Tibial artery (tissue), 4 donors: ENCODE data around the gene ZNF564.

ENCODE experiments used
- DNase-seq, 2 donors: peaks; one replicate each; pipeline ENCODE4 v3.0.0-alpha.2; 2019
- H3K27ac ChIP-seq, 2 donors: fragments of 200-600 bp; sonication (generic) in 1 of 2; 1 replicate in 1 of 2; 2 replicates in 1 of 2; pipeline ENCODE4 v1.5.1; 2018 to 2019; ENCODE audit warnings: mild to moderate bottlenecking in 1 of 2
- H3K27me3 ChIP-seq, 2 donors: fragments of 200-600 bp; sonication (generic) in 1 of 2; one replicate each; pipeline versions ENCODE4 v1.5.1 to v1.6.0; 2016 to 2019
- H3K36me3 ChIP-seq, 3 donors: fragments of 200-600 bp; sonication (generic) in 2 of 3; one replicate each; pipeline ENCODE4 v1.5.1; 2016 to 2019; ENCODE audit warnings: mild to moderate bottlenecking in 2 of 3
- H3K4me1 ChIP-seq, 4 donors: fragments of 200-600 bp; sonication (generic) in 2 of 4; 1 replicate in 3 of 4; 2 replicates in 1 of 4; pipeline ENCODE4 v1.5.1; 2016 to 2019
- H3K4me3 ChIP-seq, 2 donors: fragments of 200-600 bp; sonication (generic) in 1 of 2; 1 replicate in 1 of 2; 2 replicates in 1 of 2; pipeline ENCODE4 v1.5.1; 2018 to 2019; ENCODE audit warnings: mild to moderate bottlenecking in 2 of 2
- H3K9me3 ChIP-seq, 3 donors: fragments of 200-600 bp; sonication (generic) in 1 of 3; one replicate each; pipeline ENCODE4 v1.5.1; 2016 to 2019
- intact Hi-C: fragments of 100-400 bp; cut with DNase I; formaldehyde crosslinking; loops from one replicate; pipeline ENCODE4 v1.15.0; 2023; ENCODE audit warnings: low total_unique reads
- TF ChIP-seq, protein P1 (sequence below), 2 experiments: fragments of 200-600 bp in 1 of 2; fragments of 450-650 bp in 1 of 2; IDR thresholded peaks; one replicate each; pipeline ENCODE4 v1.5.1; 2017 to 2019; ENCODE audit warnings: antibody characterized with exemption in 2 of 2, mild to moderate bottlenecking in 1 of 2, moderate library complexity in 1 of 2

ZNF564 gene

DNA sequence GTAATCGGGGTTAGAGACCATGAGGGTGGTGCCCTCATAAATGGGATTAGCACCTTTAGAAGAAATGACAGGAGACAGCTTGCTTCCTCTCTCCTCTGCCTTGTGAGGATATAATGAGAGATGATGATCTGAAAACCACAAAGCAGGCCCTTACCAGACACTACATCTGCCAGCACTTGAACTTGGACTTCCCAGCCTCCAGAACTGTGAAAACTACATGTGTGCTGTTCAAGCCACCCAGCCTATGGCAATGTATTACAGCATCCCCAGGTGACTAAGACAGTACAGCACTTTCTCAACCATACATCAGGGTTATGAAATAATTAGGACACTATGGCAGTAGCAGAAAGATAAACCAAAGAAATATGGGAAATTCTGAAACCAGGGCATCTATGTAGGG is 7.4 kb downstream of the ZNF564 start:
- peaks cover 22 to 35% (median 33%) of the 10 kb centered on the region in 3 donors for H3K36me3 ChIP-seq
- peaks cover 0 to 13% (median 6%) of the 10 kb centered on the region in 4 donors for H3K4me1 ChIP-seq
- intact Hi-C loops = no loop called here

DNA sequence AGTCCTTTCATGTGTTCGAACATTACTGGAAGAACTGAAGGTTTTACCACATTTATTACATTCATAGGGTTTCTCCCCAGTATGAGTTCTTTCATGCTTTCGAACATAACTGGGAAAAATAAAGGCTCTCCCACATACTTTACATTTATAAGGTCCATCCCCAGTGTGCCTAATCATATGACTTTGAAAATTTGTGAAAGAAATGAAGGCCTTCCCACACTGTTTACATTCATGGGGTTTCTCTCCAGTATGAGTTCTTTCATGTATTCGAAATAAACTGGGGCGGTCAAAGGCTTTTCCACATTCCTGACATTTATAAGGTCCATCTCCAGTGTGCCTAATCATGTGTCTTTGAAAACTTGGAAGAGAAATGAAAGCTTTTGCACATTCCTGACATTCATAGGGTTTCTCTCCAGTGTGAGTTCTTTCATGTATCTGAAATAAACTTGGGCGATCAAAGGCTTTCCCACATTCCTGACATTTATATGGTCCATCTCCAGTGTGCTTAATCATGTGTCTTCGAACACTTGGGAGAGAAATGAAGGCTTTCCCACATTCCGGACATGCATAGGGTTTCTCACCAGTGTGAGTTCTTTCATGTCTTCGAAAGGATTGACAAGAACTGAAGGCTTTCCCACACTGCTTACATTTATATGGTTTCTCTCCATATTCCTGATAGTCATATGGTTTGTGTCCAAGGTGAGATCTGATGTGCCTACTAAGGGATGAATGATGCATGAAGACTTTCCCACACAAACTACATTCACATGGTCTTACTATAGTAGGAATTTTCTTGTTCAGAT is 24.0 kb downstream of the ZNF564 start:
- H3K4me3 ChIP-seq = no peak overlapping the region
- intact Hi-C loops = no loop called here
- H3K9me3 ChIP-seq = peaks cover 7 to 98% (median 85%) of the 10 kb centered on the region in 3 donors
- H3K36me3 ChIP-seq = peaks cover 82 to 95% (median 89%) of the 10 kb centered on the region in 3 donors
- H3K27ac ChIP-seq = no peak overlapping the region
- H3K27me3 ChIP-seq = no peaks in the 10 kb centered on the region
- no peaks in the 10 kb centered on the region for H3K4me1 ChIP-seq
- DNase-seq = no peak
- TF ChIP-seq, protein P1, sequence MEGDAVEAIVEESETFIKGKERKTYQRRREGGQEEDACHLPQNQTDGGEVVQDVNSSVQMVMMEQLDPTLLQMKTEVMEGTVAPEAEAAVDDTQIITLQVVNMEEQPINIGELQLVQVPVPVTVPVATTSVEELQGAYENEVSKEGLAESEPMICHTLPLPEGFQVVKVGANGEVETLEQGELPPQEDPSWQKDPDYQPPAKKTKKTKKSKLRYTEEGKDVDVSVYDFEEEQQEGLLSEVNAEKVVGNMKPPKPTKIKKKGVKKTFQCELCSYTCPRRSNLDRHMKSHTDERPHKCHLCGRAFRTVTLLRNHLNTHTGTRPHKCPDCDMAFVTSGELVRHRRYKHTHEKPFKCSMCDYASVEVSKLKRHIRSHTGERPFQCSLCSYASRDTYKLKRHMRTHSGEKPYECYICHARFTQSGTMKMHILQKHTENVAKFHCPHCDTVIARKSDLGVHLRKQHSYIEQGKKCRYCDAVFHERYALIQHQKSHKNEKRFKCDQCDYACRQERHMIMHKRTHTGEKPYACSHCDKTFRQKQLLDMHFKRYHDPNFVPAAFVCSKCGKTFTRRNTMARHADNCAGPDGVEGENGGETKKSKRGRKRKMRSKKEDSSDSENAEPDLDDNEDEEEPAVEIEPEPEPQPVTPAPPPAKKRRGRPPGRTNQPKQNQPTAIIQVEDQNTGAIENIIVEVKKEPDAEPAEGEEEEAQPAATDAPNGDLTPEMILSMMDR (IDR thresholded peaks at IDR 0.05) = no peak

More for the DNA sequence above, 7.4 kb downstream of the ZNF564 start:
- Histone ChIP-seq H3K27ac (no peak overlapping the region), H3K27me3 (no peaks in the 10 kb centered on the region), H3K9me3 (no peaks in the 10 kb centered on the region), H3K4me3 (no peak overlapping the region)
- TF ChIP-seq, protein P1 (IDR thresholded peaks at IDR 0.05) = no peak
- no peak for DNase-seq

DNA sequence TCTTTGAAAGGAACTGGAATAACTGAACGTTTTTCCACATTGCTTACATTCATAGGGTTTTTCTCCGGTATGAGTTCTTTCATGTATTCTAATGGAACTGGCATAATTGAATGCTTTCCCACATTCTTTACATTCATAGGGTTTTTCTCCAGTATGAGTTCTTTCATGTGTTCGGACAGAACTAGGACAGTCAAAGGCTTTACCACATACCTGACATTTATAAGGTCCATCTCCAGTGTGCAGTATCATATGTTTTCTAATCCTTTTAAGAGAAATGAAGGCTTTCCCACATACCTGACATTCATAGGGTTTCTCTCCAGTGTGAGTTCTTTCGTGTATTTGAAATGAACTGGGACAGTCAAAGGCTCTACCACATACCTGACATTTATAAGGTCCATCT is 24.7 kb downstream of the ZNF564 start:
- H3K27ac ChIP-seq = no peak overlapping the region
- H3K4me3 ChIP-seq = no peak overlapping the region
- H3K27me3 ChIP-seq = no peaks in the 10 kb centered on the region
- no peak for DNase-seq
- H3K36me3 ChIP-seq = peaks cover 80 to 89% (median 85%) of the 10 kb centered on the region in 3 donors
- intact Hi-C loops = no loop called here
- TF ChIP-seq, protein P1 (IDR thresholded peaks at IDR 0.05) = no peak
- peaks cover 7 to 100% (median 89%) of the 10 kb centered on the region in 3 donors for H3K9me3 ChIP-seq
- H3K4me1 ChIP-seq = no peaks in the 10 kb centered on the region

DNA sequence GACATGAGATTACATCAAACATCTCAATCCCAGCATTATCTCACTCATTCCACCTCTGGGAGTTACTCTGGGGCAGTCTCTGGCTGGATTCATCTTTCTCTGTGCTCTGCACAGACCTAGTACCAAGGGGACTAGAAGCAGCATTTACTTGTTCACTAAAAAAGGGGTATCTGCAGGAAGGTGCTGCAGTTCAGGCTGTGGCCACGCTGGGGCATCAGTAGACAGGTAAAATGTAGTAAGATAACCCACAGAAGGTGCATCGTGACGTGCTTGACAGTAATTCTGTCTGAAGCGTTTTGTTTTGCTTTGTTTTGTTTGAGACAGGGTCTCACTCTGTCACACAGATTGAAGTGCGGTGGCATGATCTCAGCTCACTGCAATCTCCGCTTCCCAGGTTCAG is 29.3 kb downstream of the ZNF564 start:
- intact Hi-C loops = no loop called here
- H3K9me3 ChIP-seq = peaks cover 9 to 97% (median 54%) of the 10 kb centered on the region in 3 donors
- H3K27ac ChIP-seq = no peak overlapping the region
- TF ChIP-seq, protein P1 (IDR thresholded peaks at IDR 0.05) = no peak
- no peak overlapping the region for H3K4me3 ChIP-seq
- H3K36me3 ChIP-seq = peaks cover 40 to 67% (median 42%) of the 10 kb centered on the region in 3 donors
- no peaks in the 10 kb centered on the region for H3K27me3 ChIP-seq
- H3K4me1 ChIP-seq = no peaks in the 10 kb centered on the region
- DNase-seq = no peak

DNA sequence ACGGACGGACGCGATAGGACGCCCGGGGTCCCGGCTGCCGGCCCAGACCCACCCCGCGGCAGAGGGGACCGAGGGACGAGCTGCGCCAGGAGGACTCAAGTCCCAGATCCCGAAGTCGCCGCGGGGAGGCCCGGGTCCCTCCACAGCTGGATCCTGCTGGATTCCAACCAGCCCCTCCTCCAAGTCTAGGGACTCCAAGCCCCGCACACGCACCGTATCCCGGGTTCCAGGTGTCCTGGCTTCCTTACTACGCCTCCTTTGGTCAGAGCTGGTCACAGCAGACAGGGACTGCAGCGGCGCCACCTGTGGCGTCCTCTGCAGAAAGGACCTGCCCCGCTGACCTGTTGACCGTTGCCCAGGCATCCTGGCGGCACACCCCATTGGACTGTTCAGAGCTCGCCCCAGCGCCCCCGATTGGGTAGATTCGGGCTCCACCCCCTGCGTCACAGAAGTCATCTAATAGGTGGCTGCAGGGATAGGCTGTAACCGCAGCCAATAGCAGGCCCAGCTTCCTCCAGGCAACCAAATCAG is 37.7 kb downstream of the ZNF564 start:
- peaks cover 0 to 11% (median 6%) of the 10 kb centered on the region in 3 donors for H3K36me3 ChIP-seq
- H3K9me3 ChIP-seq = peaks cover 0 to 33% (median 0%) of the 10 kb centered on the region in 3 donors
- peaks cover 0 to 5% of the 10 kb centered on the region in 2 donors for H3K27me3 ChIP-seq
- TF ChIP-seq, protein P1 (IDR thresholded peaks at IDR 0.05) = no peak
- H3K27ac ChIP-seq = no peak overlapping the region
- no peak for DNase-seq
- no peak overlapping the region for H3K4me3 ChIP-seq
- no peaks in the 10 kb centered on the region for H3K4me1 ChIP-seq
- intact Hi-C loops = no loop called here
